GM12875 (cell line): ENCODE measurements around the gene GRK5.

Source experiments
- H3K4me3 ChIP-seq: one replicate; pipeline ENCODE4 v1.5.1; 2011; ENCODE audit warnings: low read depth, low read length, control low read depth
- TF ChIP-seq, protein P1 (sequence below): IDR thresholded peaks from 2 replicates; pipeline ENCODE4 v1.5.1; 2011; ENCODE audit warnings: low read depth, mild to moderate bottlenecking, control low read depth, inconsistent platforms, low read length, moderate library complexity, borderline replicate concordance; ENCODE audit not compliant: insufficient read depth

The GRK5 gene

DNA sequence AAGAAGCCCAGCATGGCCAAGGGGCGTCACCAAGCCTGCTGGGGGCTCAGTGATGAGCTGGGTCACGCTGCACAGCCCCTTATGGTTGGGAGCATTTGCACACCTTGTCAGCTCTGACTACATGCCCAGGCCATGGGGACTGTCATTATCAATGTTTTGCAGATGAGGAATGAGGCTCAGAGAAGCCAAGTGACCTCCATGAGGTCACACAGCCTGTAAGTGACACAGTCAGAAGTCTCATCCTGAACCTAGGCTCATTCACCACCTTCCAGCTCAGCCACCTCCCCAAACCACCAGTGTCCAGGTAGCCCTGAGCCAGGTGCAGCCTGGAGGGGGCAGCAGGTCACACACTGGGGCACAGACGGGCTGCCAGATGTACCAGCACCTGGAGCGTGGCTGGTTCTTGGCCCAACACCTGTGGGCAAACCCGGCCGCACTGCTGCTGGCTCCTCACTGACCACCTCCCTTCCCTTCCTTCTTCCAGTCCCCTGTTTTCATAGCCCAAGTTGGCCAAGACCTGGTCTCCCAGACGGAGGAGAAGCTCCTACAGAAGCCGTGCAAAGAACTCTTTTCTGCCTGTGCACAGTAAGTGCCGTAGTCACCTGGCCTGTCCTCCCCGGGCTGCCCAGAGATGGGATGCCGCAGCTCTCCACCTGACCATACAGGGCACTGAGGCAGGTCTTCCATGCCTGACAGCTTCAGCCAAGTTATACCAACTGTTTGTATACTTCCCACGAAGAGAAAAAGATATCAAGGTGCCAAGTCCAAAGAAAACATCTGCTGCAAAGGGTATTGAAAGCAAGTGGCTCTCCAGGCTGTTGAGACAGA lies 215.5 kb downstream of the GRK5 start:
- TF ChIP-seq, protein P1, sequence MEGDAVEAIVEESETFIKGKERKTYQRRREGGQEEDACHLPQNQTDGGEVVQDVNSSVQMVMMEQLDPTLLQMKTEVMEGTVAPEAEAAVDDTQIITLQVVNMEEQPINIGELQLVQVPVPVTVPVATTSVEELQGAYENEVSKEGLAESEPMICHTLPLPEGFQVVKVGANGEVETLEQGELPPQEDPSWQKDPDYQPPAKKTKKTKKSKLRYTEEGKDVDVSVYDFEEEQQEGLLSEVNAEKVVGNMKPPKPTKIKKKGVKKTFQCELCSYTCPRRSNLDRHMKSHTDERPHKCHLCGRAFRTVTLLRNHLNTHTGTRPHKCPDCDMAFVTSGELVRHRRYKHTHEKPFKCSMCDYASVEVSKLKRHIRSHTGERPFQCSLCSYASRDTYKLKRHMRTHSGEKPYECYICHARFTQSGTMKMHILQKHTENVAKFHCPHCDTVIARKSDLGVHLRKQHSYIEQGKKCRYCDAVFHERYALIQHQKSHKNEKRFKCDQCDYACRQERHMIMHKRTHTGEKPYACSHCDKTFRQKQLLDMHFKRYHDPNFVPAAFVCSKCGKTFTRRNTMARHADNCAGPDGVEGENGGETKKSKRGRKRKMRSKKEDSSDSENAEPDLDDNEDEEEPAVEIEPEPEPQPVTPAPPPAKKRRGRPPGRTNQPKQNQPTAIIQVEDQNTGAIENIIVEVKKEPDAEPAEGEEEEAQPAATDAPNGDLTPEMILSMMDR = no peak
- H3K4me3 ChIP-seq = no peak overlapping the region

DNA sequence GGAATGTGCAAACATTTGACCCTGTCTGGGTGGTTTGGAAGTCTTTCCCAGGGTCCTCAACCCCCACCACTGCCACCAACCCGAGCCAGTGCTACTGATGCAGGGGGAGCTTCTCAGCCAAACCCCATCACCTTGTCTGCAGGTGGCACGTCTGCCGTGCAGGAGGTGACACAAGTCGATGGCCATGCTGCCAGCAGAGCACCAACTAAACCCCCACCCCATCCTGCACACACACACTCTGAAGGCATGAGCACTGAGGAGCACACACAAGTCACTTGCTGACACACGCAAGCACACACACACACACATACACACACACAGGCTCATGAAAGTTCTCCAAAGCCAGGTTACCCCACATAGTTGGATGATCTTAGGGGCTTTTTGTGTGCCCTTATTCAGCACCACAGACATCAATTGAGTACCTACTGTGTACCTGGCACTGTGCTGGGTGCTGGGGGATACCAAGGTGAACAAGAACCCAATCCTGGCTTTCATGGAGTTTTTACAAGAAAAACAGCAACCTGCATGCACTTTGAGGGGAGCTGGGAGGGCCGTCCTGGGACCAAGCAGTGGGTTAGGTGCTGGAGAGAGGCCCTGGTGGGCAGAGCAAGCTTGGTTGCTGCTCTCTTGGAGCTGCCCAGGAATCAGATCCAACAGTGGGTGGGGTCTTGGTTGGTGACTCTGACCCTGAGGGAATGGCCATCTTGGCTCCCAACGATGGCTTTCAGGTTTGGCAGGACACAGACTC lies 216.3 kb downstream of the GRK5 start:
- TF ChIP-seq, protein P1 = no peak
- H3K4me3 ChIP-seq = no peak overlapping the region

DNA sequence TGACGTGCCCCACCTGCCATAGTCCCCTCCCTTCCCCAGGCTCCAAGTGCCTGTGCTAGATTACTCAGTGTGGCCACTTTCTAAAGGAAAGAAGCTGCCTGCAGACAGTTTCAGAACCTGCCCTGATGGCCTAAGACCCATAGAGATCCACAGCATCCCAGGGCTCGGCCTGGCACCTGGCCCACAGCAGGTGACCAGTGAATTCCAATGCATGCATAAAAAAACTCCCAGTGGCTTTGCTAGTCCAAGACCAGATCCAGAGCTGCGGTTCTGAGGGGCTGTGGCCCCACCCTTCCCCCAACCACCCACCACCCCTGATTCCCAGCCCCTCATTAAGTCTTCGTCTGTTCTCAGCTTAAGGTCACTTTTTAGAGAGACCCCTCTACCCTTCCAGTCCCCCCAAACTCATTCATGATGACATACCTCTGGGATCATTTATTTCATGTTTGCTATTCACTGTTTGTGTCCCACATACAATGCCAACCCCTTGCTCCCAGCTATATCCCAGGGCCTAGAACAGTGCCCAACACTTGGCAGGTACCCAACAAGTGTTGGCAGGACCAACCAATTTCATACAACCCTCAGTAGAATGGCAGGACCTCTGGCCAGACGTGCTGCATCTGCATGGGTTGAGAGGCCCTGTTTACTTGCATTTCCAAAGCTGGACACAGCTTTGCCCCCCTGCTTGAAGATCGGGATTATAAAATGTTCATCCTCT lies 217.0 kb downstream of the GRK5 start:
- no peak overlapping the region for H3K4me3 ChIP-seq
- TF ChIP-seq, protein P1 = no peak

DNA sequence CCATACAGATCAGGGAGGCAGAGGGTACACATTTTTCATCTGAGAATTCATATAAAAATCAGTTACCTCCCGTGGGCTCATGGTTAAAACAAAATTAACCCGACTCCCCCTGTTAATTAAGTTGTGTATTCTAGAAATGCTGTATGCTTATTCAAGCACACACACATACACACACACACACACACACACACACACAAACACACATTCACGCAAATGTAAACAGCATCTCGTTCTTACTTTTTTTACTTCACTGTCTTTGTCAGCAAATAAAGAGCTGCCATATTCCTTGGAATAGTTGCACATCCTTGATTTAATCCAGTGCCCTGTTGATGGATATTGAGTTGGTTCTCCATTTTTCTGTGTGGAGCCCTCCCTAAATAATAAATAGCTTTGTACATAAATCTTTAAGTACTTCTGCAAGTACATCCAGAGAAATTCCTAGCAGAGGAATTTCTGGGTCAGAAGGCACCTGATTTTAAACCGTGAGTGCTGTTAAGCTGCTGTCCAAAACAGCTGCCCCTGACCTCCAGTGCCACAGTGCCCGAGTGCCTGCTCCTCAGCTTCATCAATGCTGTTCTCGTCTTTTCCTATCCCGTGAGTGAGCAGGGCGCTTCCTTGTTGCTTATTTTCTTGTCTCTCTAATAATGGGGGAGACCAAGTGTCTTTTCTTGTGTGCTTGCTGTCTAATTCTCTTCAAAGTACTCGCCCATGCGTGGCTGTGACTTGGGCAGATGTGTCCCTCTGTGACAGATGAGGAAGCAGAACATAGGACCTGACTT lies 217.9 kb downstream of the GRK5 start:
- no peak overlapping the region for H3K4me3 ChIP-seq

DNA sequence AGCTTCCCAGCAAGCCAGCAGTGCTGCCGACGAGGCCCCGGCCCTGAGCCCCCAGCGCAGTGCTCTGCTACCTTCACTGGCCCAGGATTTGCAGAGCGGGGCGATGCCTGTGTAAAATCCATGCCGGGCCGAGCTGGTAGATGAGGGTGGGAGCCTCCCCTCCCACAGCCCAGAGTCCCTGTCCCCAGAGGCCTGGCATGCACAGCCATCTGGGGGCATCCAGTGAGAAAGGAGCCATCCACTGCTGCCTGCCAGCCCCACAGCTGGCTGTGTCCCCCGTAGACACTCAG lies 218.5 kb downstream of the GRK5 start:
- no peak overlapping the region for H3K4me3 ChIP-seq
- TF ChIP-seq, protein P1 = no peak

More for the DNA sequence above, 217.9 kb downstream of the GRK5 start:
- TF ChIP-seq, protein P1 = no peak

DNA sequence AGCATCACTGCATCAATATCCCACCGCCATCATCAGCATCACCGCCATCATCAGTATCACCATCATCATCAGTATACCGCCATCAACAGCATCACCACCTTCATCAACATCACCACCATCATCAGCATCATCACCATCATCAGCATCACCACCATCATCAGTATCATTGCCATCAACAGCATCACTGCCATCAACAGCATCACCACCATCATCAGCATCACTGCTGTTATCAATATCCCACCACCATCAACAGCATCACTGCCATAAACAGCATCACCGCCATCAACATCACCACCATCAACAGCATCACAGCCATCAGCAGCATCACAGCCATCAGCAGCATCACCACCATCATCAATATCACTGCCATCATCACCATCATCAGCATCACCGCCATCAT lies 219.3 kb downstream of the GRK5 start:
- H3K4me3 ChIP-seq = no peak overlapping the region
- TF ChIP-seq, protein P1 = no peak
